Measurements from ENCODE around the gene DLX6.

The DLX6 gene

GRCh38 chr7:97005183-97006054 is at the start of gene DLX6:
DLX6 (plus strand) TSS chr7:97005553; CDS start chr7:97005978, 425 bp downstream.
- peak; percentile 83 for DNase-seq

- no peak for DNase-seq
Measured at GRCh38 chr7:96959135-96959534, 46.2 kb upstream of the DLX6 start.

- no peak for DNase-seq
Measured at GRCh38 chr7:96962221-96962885, 43.0 kb upstream of the DLX6 start.

GRCh38 chr7:96968981-96969380 is 36.4 kb upstream of the DLX6 start:
- DNase-seq = no peak

GRCh38 chr7:96970739-96971138 is 34.6 kb upstream of the DLX6 start:
- DNase-seq = no peak

GRCh38 chr7:96973986-96974385 is 31.4 kb upstream of the DLX6 start:
- DNase-seq = no peak

GRCh38 chr7:96976106-96976505 is 29.2 kb upstream of the DLX6 start:
- no peak for DNase-seq

- no peak for DNase-seq
Measured at GRCh38 chr7:96977445-96977844, 27.9 kb upstream of the DLX6 start.

- no peak for DNase-seq
Measured at GRCh38 chr7:96979551-96980276, 25.6 kb upstream of the DLX6 start.

GRCh38 chr7:96982586-96982985 is 22.8 kb upstream of the DLX6 start:
- DNase-seq = no peak

- no peak for DNase-seq
Measured at GRCh38 chr7:96985992-96986391, 19.4 kb upstream of the DLX6 start.

GRCh38 chr7:96986901-96987300 is 18.5 kb upstream of the DLX6 start:
- no peak for DNase-seq

- no peak for DNase-seq
Measured at GRCh38 chr7:96987719-96988118, 17.6 kb upstream of the DLX6 start.

- DNase-seq = no peak
Measured at GRCh38 chr7:96989241-96989858, 16.0 kb upstream of the DLX6 start.

- no peak for DNase-seq
Measured at GRCh38 chr7:96989859-96990317, 15.5 kb upstream of the DLX6 start.

- DNase-seq = no peak
Measured at GRCh38 chr7:96991546-96992191, 13.7 kb upstream of the DLX6 start.

- no peak for DNase-seq
Measured at GRCh38 chr7:96992192-96993005, 13.0 kb upstream of the DLX6 start.

- no peak for DNase-seq
Measured at GRCh38 chr7:96993094-96993865, 12.1 kb upstream of the DLX6 start.

GRCh38 chr7:96993980-96994379 is 11.4 kb upstream of the DLX6 start:
- no peak for DNase-seq

GRCh38 chr7:96995406-96996110 is 9.8 kb upstream of the DLX6 start:
- no peak for DNase-seq
